HEK293T (cell line): ENCODE measurements around the gene SEPTIN5.

Experiments
- CTCF ChIA-PET: fragments of 350-600 bp; formaldehyde crosslinking; extraction: SDS; loops from one replicate; lab custom pipeline; 2021; ENCODE audit warnings: antibody characterized with exemption, inconsistent platforms; lab: Yijun Ruan, JAX
- POLR2A ChIA-PET: fragments of 350-600 bp; formaldehyde crosslinking; extraction: SDS; loops from one replicate; lab custom pipeline; 2020; ENCODE audit warnings: antibody characterized with exemption, inconsistent platforms; lab: Yijun Ruan, JAX
- DNase-seq: peaks from one replicate; pipeline ENCODE4 v3.0.0; 2012; ENCODE audit warnings: mixed read lengths; ENCODE audit errors: extremely low spot score
- ARNT ChIP-seq: fragments of 450-650 bp; IDR thresholded peaks from 2 replicates; pipeline ENCODE4 v1.6.1; 2017; ENCODE audit warnings: mild to moderate bottlenecking
- BHLHE40 ChIP-seq: fragments of 450-650 bp; IDR thresholded peaks from 2 replicates; pipeline ENCODE4 v1.6.1; 2016; ENCODE audit warnings: mild to moderate bottlenecking, moderate library complexity, borderline replicate concordance
- CTBP1 ChIP-seq: fragments of 450-650 bp; IDR thresholded peaks from 2 replicates; pipeline ENCODE4 v1.6.1; 2016; ENCODE audit warnings: borderline replicate concordance
- ELF4 ChIP-seq: fragments of 450-650 bp; IDR thresholded peaks from 2 replicates; pipeline ENCODE4 v1.6.1; 2017; ENCODE audit warnings: antibody characterized with exemption
- FOXA1 ChIP-seq: fragments of 450-650 bp; IDR thresholded peaks from 2 replicates; pipeline ENCODE4 v1.6.1; 2016; ENCODE audit warnings: mild to moderate bottlenecking
- FOXK2 ChIP-seq: fragments of 450-650 bp; IDR thresholded peaks from 2 replicates; pipeline ENCODE4 v1.6.1; 2016; ENCODE audit warnings: mild to moderate bottlenecking
- FOXM1 ChIP-seq: fragments of 450-650 bp; IDR thresholded peaks from 2 replicates; pipeline ENCODE4 v1.6.1; 2017; ENCODE audit warnings: mild to moderate bottlenecking, borderline replicate concordance
- HDGF ChIP-seq: fragments of 450-650 bp; IDR thresholded peaks from 2 replicates; pipeline ENCODE4 v1.6.1; 2017; ENCODE audit warnings: antibody characterized with exemption, borderline replicate concordance
- L3MBTL2 ChIP-seq: fragments of 450-650 bp; conservative IDR thresholded peaks from 2 replicates; pipeline ENCODE4 v1.6.1; 2016; ENCODE audit warnings: mild to moderate bottlenecking
- LEF1 ChIP-seq: fragments of 450-650 bp; IDR thresholded peaks from 2 replicates; pipeline ENCODE4 v1.6.1; 2017; ENCODE audit warnings: mild to moderate bottlenecking, borderline replicate concordance
- NFRKB ChIP-seq: fragments of 450-650 bp; IDR thresholded peaks from 2 replicates; pipeline ENCODE4 v1.6.1; 2016; ENCODE audit warnings: mild to moderate bottlenecking, moderate library complexity
- SP1 ChIP-seq: fragments of 450-650 bp; IDR thresholded peaks from 2 replicates; pipeline ENCODE4 v1.6.1; 2017
- SUZ12 ChIP-seq: fragments of 450-650 bp; IDR thresholded peaks from 2 replicates; pipeline ENCODE4 v1.6.1; 2016; ENCODE audit warnings: mild to moderate bottlenecking
- TARDBP ChIP-seq: fragments of 450-650 bp; IDR thresholded peaks from 2 replicates; pipeline ENCODE4 v1.6.1; 2016
- ZNF384 ChIP-seq: fragments of 450-650 bp; IDR thresholded peaks from 2 replicates; pipeline ENCODE4 v1.6.1; 2016
- TF ChIP-seq, protein P1 (sequence below): fragments of 450-650 bp; IDR thresholded peaks from 2 replicates; pipeline ENCODE4 v1.6.1; 2016

Gene SEPTIN5

DNA sequence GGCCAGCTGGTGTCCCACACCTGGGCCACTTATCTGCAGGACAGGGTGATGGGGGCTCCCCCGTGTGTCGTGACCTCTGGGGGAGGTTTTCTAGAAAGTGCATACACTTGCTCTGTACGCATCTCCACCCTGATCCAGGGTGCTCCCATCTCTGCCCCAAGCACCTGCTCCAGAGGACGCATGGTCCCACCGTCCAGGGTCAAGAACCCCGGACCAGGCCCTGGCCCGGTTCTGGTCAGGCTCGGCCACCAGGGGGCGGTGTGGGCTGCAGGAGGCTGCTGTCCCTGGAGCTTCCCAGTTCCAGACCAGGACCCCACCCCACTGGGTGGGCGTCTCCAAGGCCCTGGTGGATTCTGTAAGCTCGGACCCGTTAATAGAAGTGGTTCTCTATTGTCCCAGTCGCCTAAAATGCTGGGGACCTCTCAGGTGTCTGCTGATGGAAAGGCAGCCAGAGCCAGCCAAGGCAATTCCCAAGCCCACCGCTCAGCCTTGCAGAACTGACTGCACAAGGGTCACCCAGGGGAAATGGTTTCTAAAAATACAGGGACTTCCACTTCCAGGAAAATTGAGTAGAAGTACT is 34.7 kb upstream of the SEPTIN5 start:
- POLR2A ChIA-PET = interaction anchor here (1.5 to 1.6 kb wide), 2 partner anchors 36 to 37 kb away, joined by 3 to 4 read pairs; no protein-coding TSS in a partner anchor
- peak; percentile 77 for DNase-seq
- CTCF ChIA-PET = interaction anchor here (0.6 to 2.4 kb wide), 11 partner anchors 10 to 51 kb away, joined by 3 to 24 read pairs (median 5); partner anchors contain the start of gene GP1BB
- TF ChIP-seq ARNT = no peak

DNA sequence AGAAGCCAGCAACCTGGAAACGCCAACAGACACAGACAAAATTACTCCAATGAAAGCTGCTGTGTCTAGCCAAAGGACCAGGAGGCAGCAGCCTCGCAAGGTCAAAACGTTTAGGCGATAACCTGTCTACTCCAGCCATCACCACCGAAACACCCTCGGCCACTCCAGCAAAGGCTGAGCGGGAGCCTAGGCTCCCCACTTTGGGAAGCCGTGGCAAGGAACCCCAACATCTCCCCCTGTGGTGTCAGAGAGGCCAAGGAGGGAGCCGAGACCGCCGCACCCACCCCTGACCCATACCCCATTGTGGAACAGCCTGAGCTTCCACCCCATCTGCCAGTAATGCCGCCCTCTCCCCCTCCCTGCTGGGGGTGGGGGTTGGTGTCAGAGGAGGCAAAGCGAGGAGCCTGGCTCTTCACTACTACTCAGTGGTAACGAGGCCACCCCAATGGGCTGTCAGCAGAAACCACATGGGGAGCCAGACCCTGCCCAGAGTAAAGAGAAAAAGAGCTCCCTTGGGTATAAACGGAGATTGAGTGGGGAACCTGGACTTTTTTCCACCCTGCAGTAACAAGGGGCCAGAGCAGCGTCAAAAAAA is 33.9 kb upstream of the SEPTIN5 start:
- TF ChIP-seq HDGF (no peak), SP1 (no peak), BHLHE40 (no peak), FOXM1 (no peak), ELF4 (no peak), FOXA1 (no peak), SUZ12 (no peak), CTBP1 (no peak), L3MBTL2 (no peak), ARNT (no peak), LEF1 (no peak), FOXK2 (no peak), TARDBP (no peak)
- TF ChIP-seq, protein P1, sequence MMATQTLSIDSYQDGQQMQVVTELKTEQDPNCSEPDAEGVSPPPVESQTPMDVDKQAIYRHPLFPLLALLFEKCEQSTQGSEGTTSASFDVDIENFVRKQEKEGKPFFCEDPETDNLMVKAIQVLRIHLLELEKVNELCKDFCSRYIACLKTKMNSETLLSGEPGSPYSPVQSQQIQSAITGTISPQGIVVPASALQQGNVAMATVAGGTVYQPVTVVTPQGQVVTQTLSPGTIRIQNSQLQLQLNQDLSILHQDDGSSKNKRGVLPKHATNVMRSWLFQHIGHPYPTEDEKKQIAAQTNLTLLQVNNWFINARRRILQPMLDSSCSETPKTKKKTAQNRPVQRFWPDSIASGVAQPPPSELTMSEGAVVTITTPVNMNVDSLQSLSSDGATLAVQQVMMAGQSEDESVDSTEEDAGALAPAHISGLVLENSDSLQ = no peak
- POLR2A ChIA-PET = interaction anchor here (1.5 to 1.6 kb wide), 2 partner anchors 35 to 36 kb away, joined by 3 to 4 read pairs; no protein-coding TSS in a partner anchor
- CTCF ChIA-PET = interaction anchor here (0.6 to 2.4 kb wide), 9 partner anchors 9 to 43 kb away, joined by 3 to 24 read pairs (median 8); partner anchors contain the start of gene GP1BB
- no peak for DNase-seq

DNA sequence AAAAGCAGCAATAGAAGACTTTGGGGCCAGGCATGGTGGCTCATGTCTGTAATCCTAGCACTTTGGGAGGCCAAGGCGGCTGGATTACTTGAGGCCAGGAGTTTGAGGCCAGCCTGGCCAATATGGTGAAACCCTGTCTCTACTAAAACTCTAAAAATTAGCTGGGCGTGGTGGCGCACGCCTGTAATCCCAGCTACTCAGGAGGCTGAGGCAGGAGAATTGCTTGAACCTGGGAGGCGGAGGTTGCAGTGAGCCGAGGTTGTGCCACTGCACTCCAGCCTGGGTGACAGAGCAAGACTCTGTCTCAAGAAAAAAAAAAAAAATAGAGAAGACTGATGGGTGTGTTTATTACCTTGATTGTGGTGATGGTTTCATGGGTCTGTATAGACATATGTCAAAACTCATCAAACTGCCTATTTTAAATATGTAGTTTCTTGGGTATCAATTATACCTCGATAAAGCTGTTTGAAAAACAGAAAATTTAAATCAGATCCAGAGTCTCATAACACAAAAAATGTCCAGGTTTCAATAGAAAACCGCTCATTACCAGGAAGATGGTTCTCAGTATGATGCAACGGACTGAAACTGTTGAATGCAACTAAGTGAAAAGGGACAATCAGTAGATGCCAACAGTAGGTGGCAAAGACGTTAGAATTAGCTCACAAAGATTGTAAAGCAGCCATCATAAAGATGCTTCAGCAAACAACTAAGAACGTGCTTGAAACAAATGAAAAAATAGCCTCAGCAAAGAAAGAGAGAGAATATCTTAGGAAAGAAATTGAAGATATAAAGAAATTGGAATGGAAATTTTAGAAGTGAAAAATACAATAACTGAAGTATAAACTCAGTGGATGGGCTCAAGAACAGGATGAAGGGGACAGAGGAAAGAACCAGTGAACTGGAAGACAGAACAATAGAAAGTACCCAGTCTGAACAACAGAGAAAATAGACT is 33.1 kb upstream of the SEPTIN5 start:
- ChIA-PET CTCF (no interaction called here), POLR2A (no interaction called here)
- TF ChIP-seq NFRKB (no peak), FOXK2 (no peak), SUZ12 (no peak)
- TF ChIP-seq, protein P1 = no peak
- DNase-seq = no peak

DNA sequence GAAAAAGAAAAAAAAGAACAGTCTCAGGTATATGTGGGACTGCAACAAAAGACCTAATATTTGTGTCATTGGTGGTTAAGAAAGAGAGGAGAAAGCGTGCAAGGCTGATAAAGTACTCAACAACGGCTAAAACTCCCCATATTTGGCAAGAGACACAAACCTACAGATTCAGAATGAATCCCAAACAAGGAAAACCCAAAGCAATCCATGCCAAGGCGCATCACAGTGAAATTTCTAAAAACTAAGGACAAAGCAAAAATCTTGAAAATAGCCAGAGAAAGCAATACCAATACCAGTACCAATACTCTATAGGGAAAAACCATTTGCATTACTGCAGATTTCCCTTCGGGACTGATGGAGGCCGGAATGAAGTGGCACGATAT is 32.4 kb upstream of the SEPTIN5 start:
- CTCF ChIA-PET = no interaction called here
- DNase-seq = no peak
- TF ChIP-seq SUZ12 = no peak
- TF ChIP-seq SP1 = no peak
- POLR2A ChIA-PET = no interaction called here

DNA sequence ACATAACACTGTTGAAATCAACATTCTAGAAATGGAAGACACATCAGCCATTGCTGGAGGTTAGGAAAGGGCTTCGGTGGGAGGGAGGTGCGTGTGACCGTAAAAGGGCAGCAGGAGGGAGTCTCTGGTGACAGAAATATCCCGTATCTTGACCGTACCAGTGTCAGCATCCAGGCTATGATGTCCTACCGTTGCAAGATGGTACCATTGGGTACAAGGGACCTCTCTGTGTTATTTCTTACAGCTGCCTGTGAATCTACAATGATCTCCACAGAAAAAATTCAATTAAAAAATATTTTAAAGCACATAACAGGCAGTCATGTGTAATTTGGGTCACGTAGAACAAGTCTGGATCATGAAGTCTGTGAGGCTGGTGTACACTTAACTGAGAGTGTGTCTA is 27.4 kb upstream of the SEPTIN5 start:
- POLR2A ChIA-PET = no interaction called here
- CTCF ChIA-PET = interaction anchor here (1.0 kb wide), 1 partner anchor 213 kb away, joined by 3 read pairs; no protein-coding TSS in a partner anchor
- no peak for DNase-seq
- TF ChIP-seq BHLHE40 (no peak), SUZ12 (no peak), TARDBP (no peak), ELF4 (no peak), LEF1 (no peak), L3MBTL2 (no peak), ARNT (no peak), SP1 (no peak), CTBP1 (no peak), HDGF (no peak), ZNF384 (no peak)
- TF ChIP-seq, protein P1 = no peak

DNA sequence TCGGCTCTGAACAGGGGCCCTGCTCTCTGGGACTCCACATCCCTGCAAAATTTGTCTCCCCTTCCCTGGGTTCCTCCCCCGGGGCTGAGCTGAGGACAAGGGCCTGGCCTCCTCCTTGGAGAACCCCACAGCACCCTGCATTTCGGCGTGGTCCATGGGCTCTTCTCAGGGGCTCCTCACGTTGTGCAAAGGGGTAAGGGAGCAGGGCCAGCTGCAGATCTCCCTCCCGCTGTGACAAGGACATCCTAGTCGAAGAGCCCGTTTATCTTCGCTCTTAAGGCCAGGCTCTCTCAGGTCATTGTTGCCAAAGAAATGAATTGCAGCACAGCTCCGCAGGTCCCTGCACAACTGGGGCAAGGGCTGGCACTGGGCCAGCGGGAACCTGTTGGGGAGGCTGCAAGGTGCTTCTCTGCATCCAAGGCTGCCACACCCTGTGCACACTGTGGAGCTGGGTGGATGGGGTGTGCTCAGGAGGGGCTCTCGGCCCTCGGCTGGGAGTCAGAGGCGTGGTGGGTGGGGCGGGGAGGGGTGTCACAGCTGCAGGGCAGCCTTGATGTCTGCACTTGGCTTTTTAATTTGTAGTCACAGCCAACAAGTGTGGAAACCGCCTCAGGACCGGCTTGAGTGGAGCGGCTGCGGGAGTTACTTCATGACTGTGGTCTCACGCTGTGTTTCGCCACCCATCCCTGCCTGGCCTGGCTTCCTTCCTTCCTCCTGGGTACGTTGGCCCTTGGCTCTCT is 26.6 kb upstream of the SEPTIN5 start:
- CTCF ChIA-PET = interaction anchor here (1.0 kb wide), 1 partner anchor 214 kb away, joined by 3 read pairs; no protein-coding TSS in a partner anchor
- TF ChIP-seq, protein P1 = no peak
- TF ChIP-seq BHLHE40 (no peak), FOXK2 (no peak), SP1 (no peak), ELF4 (no peak), ARNT (no peak)
- POLR2A ChIA-PET = interaction anchor here (0.6 to 0.8 kb wide), 2 partner anchors 8 to 207 kb away, joined by 3 read pairs; no protein-coding TSS in a partner anchor
- DNase-seq = no peak
